ENCODE data around the gene TNP2.
A peak's percentile ranks its signal among the peaks of the same experiment; 100 is the strongest.

TNP2 gene

DNA sequence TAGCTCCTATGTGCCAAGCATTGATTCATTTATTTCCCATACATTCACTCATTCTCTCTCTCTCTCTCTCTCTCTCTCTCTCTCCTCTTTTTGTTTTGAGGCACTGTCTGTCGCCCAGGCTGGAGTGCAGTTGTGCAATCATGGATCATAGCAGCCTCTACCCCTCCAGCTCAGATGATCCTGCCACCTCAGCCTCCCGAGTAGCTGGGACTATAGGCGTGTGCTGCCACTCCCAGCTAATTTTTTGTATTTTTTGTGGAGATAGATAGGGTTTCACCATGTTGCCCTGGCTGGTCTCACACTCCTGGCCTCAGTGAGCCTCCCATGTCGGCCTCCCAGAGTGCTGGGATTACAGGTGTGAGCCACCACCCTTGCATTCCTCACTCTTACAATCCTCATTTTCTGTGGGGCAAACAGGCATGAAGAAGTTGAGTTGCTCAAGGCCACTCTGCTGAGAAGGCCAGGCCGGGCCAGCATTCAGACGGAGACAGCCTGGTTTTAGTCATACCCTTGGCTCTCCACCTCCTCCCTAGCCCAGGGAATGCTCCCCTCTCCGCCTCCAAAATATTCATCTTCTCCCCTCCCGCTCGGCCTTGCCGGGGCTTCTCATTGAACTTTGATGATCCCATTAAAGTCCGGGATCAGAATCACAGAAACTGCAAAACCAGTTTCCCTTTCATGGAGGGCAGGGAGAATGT, 7.9 kb upstream of the TNP2 start:
- DNase-seq: no peak

DNA sequence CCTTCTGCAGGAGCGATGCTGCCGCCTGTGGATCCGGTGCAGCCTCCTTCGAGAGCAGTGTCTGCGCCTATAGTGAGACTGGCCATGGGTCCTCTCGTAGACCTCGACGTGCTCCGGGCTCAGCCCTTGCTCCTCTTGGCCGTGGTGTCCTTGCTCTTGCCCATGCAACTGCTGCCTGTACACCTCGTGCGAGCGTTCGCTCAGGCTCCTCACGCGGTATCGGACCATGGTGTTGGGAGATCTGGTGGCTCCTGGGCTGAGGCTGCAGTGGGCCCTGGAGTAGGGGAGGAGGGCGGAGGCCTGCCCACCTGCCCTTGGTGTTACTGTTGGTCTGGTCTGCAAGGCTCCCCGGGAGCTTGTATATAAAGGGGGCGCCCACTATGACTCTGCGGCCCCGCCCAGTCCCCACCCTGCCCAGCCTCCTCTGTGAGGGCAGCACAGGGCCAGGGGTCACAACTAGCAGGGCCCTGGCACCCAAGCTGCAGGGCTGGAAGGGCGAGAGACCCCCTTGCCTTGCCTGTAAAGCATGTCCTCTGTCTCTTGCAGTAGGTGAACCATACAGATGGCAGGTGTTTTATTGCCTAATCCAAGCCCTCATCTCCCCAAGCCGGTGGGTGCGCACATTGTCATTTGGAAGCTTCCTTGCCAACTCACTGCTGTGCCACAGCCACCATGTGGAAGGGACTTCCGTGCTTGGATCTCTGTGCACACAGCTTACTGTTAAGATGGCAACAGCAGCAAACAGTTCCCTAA, 7.2 kb upstream of the TNP2 start, which contains the start of gene PRM2:
Gene PRM2 (minus strand): TSS at position 338 of the 753 bp plus-strand sequence. CDS start 110 bp downstream, at position 228.
- no peak for DNase-seq

DNA sequence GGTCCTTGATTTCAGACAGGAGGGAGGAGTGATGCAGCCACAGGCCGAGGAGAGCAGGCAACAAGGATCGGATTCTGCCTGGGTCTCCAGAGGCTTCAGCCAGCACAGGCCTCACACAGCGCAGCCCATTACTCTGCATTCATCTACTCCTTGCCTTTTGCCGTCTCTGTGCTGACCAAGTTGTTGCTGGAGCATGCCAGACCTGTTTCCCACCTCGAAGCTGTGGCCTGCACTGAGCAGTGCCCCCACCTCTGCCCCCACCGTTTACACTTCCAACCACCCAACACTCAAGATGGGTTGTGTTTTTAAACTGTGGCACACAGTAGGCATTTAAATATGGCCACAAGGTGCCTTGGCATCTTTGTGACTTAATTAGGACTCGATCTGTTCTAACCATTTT, 5.8 kb upstream of the TNP2 start:
- DNase-seq: no peak

- no peak for DNase-seq
Observed at GRCh38 chr16:11273721-11274324, 4.7 kb upstream of the TNP2 start.

GRCh38 chr16:11272921-11273720, 4.0 kb upstream of the TNP2 start, which contains the start of gene PRM3:
Gene PRM3, minus strand, starts transcription at chr16:11273629. Its CDS starts 34 bp downstream, at chr16:11273595.
- DNase-seq: no peak

- DNase-seq: no peak
Observed at GRCh38 chr16:11272484-11272883, 3.4 kb upstream of the TNP2 start.

- DNase-seq: no peak
Observed at GRCh38 chr16:11271610-11272009, 2.5 kb upstream of the TNP2 start.

- DNase-seq: no peak
Observed at GRCh38 chr16:11270602-11271162, 1.6 kb upstream of the TNP2 start.

- no peak for DNase-seq
Observed at GRCh38 chr16:11265124-11265523, 4.0 kb downstream of the TNP2 start.

GRCh38 chr16:11264155-11264832, 4.8 kb downstream of the TNP2 start:
- no peak for DNase-seq

DNA sequence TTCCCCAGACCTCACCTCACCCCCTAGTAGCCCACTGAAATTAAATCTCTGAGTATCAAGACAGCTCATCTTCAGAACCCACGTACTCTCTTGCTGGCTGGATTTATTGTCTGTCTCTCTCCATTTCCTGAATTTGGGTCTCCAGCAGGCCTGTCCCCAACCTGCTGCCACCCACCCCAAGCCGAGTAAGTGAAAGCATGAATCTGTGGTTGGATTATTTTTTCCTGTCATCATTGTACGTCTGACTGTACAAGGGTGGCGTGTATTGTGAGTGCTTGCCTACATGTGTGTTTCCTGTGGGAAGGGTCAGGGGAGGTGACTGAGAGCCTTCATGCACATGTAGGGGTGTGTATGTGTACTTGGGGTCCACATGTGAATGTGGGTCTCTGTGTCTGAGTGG, 5.4 kb downstream of the TNP2 start:
- DNase-seq: peak; percentile 32 to 44

DNA sequence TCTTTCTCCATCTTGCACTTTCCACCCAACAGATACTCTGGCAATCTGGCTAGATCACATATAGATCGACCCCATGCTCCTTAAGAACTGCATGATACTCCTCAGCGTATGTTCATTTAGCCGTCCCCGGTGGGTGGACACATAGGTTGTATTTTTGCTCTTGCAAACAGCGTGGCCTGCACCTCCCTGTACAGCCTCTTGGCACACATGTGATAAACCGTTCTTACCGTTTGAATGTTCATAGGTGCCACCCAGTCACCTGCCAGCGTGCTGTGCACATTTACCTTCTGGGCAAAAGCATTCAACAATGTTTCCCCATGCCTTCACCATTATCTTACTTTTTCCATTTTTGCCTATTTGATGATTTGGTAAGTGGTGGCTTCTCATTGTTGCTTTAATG, 6.2 kb downstream of the TNP2 start:
- no peak for DNase-seq

GRCh38 chr16:11260596-11260966, 8.5 kb downstream of the TNP2 start:
- no peak for DNase-seq

- DNase-seq: no peak
Observed at GRCh38 chr16:11259655-11260595, 9.2 kb downstream of the TNP2 start.

- peak in 1 of 2 donors; percentile 73 for DNase-seq
Observed at GRCh38 chr16:11258553-11259492, 10.3 kb downstream of the TNP2 start.

DNA sequence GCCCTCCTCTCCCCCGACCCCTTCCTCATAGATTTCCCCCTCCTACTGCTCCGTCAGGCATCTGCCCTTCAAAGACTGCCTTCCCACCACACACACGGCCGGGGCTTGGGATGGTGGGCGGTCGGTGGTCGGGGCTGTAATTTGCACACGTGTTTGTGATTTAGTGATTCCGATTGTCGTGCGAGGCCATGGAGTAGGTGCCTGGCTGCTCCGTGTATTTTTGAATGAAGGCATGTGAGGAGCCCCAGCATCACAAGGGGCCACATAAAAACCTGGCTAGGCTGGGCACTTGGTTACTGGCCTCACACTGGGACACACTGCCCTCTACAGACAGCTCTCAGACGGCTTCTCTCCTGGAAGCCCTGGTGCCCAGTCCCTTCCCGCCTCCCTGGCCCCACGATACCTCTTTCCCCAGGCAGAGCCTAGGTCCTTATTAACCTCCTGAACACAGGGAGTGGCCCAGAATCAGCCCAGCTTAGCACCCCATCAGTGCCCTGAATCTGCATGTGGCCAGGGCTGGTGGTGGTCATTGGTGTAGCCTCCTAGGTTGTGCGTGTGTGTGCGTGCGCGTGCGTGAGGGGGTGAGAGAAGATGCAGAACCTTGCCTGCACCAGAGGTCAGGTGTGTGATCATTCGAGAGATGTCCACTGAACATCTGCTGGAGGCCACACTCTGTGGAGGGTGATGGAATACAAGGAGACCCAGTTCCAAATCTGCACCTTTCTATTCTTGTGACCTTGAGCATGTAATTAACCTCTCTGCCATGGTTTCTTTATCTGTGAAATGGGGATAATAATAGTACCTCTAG, 11.8 kb downstream of the TNP2 start:
- DNase-seq: peak; percentile 75 to 80

GRCh38 chr16:11256661-11257130, 12.4 kb downstream of the TNP2 start:
- peak; percentile 83 to 85 for DNase-seq
